NCI-H1417 treated with DMSO at 0.1 percent for 48 hours (cell line): ENCODE measurements around the gene FRS2.

Experiments used
- DNase-seq: peaks from one replicate; lab custom pipeline; 2025; lab: John Stamatoyannopoulos, UW

FRS2 gene

GRCh38 chr12:69501154-69501895 lies 31.1 kb downstream of the FRS2 start:
- DNase-seq = no peak

DNA sequence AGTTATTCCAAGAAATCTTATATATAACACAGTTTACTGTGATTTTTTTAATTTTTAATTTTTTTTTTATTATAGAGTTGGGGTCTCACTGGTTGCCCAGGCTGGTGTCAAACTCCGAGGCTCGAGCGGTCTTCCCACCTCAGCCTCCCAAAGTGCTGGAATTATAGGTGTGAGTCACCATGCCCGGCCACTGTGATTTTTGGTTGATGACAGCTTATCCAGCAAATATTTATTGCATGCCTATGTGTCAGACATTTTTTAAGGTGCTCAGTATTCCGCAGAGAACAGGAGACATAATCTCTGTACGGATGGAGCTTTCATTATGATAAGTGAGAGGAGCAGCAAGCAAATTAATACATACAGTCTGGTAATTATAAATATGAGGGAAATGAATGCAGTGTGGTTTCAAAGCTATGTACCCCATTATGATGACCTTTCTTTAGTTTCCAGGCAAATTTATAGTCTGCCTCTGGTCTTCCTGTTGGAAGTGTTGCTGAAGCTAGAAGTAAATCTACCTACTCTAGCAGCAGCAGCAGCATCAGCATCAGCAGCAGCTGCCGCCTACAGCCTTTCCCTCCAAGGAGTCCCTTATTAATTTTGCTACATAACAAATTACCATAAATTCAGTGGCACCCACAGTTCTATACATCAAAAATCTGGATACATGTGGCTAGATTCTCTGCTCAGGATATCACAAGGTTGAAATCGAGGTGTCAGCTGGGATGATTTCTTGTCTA lies 32.3 kb downstream of the FRS2 start:
- no peak for DNase-seq

GRCh38 chr12:69508091-69508490 lies 37.9 kb downstream of the FRS2 start:
- DNase-seq = no peak

DNA sequence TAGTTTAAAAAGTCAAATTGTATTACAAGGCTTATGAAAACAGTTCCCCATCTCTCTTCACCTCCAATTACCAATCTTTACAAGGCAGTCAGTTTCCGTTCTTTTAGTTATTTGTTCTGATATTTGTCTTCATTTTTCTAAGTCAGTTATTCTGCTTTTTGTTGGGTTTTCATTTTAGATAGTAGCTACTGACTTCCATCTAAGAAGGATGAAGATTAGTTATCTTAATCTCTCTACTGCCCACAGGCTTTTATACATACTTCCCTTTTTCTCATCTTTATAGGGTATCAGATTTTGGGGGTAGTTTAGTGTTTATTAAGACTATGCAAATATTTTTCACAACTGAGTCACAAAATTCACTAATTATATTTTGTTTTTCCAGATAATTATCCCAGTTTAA lies 38.4 kb downstream of the FRS2 start:
- no peak for DNase-seq

- DNase-seq = no peak
Measured at GRCh38 chr12:69509308-69509736, 39.1 kb downstream of the FRS2 start.

DNA sequence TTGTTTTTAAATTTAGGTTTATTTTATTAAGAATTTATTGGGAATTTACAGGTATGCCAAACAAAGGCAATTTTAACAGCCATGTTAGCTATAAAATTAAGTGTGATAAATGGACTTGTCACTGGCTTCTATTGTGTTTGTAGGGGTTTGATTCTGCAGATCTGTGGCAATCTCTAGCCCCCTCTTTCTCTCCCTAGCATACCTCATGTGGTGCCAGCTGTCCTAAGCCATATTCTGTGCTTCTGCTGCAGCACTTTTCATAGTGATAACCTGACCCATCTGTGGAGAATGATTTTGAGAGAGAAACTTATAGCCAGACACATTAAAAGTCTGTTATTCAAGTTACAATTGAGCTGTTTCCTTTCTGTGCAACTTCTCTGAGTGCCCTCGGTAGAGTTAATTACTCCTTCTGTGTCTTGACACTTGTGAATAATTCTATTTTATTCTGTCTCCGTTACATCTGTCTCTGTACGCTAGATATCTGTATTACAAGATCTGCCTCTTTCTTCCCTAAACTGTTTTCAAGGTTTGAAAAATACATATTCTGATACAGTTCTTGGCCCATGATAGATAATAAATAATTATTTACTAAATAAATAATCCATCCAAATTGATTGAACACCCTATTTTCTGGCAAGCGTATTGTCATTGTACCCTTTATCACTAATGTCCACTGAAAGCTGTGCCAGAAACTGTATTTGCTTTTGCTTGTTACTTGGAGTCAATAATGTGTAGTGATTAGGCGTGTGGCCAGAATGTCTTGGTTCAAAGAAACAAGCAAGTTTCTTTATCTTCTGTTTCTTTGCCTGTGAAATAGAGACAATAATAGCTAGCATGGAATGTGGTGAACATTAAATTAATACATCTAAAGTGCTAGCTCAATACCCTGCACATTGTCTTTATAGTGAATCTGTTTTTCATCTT lies 40.0 kb downstream of the FRS2 start:
- DNase-seq = no peak

GRCh38 chr12:69511016-69511415 lies 40.8 kb downstream of the FRS2 start:
- no peak for DNase-seq

GRCh38 chr12:69511469-69512267 lies 41.5 kb downstream of the FRS2 start:
- DNase-seq = no peak

GRCh38 chr12:69512820-69513219 lies 42.6 kb downstream of the FRS2 start:
- no peak for DNase-seq

- DNase-seq = no peak
Measured at GRCh38 chr12:69513297-69513696, 43.1 kb downstream of the FRS2 start.

DNA sequence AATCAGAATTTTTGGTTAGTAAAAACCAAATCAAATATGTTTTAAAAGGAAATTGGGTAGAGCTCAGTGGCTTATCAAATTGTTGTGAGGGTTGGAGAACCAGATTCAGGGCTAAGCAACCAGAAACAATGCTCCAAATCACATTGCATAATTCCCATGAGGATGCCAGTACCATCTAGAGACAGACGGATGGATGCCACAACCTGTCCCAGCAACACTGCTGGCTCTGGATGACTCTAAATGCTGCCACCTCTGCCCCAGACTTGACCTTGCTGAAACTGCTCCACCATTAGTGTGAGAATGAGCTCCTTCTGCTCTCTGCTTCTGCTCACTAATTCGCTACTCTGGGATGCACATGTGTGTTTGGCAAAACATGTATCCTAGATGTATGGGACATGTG lies 43.9 kb downstream of the FRS2 start:
- no peak for DNase-seq

DNA sequence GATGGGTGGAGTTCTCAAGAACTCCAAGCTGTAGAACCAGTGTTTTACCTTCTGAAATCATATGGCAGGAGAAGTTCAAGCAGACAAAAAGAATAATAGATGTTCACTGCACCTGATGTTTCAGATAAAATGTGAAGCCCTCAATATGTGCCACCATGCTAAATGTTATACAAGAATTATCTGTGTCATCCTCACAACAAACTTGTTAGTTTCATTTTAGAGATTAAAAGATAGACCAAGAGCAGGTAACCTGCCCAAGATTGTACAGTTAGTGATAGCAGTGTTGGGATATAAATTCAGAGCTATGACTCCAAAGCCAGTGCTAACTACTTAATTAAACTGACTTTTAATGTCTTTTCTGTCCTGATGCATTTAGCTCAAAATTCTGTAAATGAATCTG lies 44.7 kb downstream of the FRS2 start:
- DNase-seq = no peak

DNA sequence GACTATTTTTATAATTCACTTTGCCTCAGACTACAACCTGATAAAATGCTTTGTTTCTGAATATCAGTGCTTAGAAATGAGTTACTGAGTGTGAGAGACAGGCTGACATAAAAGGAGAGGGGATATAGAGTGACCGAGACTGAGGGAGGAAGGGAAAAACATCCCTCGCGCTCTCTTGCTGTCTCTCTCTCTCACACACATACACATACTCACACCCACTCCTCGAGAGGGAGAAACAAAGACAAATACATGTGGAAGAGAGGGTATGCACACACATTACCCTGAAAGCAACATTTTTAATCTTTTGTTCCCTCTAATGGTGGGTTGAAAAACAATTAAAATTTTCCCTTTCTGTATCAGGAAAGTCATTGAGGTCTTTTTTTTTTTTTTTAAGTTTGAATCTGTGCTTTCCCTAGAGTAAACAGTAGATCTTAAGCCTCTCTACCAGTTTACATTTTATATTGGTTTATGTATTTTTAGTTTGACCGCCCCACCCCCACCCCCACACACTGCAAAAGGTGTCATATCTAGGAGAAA lies 45.3 kb downstream of the FRS2 start:
- no peak for DNase-seq

- no peak for DNase-seq
Measured at GRCh38 chr12:69516950-69517349, 46.8 kb downstream of the FRS2 start.

GRCh38 chr12:69517406-69517805 lies 47.2 kb downstream of the FRS2 start:
- no peak for DNase-seq

- DNase-seq = no peak
Measured at GRCh38 chr12:69519871-69520270, 49.7 kb downstream of the FRS2 start.

DNA sequence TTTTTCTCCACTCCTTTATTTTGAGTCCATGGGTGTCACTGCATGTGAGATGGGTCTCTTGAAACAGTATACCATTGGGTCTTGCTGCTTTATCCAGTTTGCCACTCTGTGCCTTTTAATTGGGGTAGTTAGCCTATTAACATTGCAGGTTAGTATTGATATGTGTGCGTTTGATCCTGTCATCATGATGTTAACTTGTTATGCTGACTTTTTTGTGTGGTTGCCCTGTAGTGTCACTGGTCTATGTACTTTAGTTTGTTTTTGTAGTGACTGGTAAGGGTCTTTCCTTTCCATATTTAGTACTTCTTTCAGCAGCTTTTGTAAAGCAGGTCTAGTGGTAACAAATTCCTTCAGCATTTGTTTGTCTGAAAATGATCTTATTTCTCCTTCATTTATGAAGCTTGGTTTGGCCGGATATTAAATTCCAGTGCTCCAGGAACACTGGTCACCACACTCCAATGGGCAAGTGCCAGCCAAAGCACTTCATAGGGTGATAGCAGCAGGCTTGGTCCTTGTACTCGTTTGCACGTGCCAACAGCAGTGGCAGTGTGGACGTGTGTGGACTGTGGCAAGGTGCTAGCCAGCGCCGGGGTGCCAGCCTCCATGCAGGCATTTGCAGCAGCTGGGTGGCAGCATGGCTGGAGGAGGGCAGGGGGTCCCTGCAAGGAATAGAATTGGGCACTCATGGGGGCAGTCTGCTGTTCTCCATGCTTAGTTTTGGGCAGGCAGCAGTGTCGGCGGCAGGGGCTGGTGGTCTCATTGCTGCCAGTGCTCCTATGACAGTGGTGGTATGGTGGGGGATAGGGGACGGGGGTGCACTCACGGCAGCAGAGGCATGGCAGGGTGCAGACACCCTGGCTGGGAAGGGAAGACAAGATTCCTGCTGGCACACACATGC lies 53.5 kb downstream of the FRS2 start:
- DNase-seq = no peak

GRCh38 chr12:69524331-69524630 lies 54.1 kb downstream of the FRS2 start:
- DNase-seq = no peak

GRCh38 chr12:69524755-69525469 lies 54.7 kb downstream of the FRS2 start:
- no peak for DNase-seq
